H9 (cell line): Measurements from ENCODE around the gene ALOX12B. TPM values are rescaled to one million over a fixed set of nuclear protein-coding genes. Genes with fewer than 3 reads are reported as not detected.

ENCODE experiments used
- DNase-seq: peaks from one replicate; pipeline ENCODE4 v3.0.0-alpha.2; 2017
- H2AFZ ChIP-seq: one replicate; pipeline ENCODE4 v1.6.1; 2013; ENCODE audit warnings: mild to moderate bottlenecking, low read length, control low read depth, moderate library complexity
- H2AK5ac ChIP-seq: 2 replicates; pipeline ENCODE4 v1.6.1; 2013; ENCODE audit warnings: low read length, control low read depth, mixed read lengths; ENCODE audit not compliant: insufficient read length
- H2BK120ac ChIP-seq: one replicate; pipeline ENCODE4 v1.6.1; 2013; ENCODE audit warnings: low read depth, mild to moderate bottlenecking, low read length, control low read depth, inconsistent platforms; ENCODE audit not compliant: poor library complexity, severe bottlenecking
- H2BK12ac ChIP-seq: 2 replicates; pipeline ENCODE4 v1.6.1; 2013; ENCODE audit warnings: low read length, control low read depth, mixed read lengths, low read depth; ENCODE audit not compliant: insufficient read length
- H2BK15ac ChIP-seq: 2 replicates; pipeline ENCODE4 v1.6.1; 2013; ENCODE audit warnings: low read depth, low read length, control low read depth
- H2BK20ac ChIP-seq: one replicate; pipeline ENCODE4 v1.6.1; 2013; ENCODE audit warnings: low read depth, mild to moderate bottlenecking, low read length, control low read depth, inconsistent platforms; ENCODE audit not compliant: poor library complexity, severe bottlenecking
- H2BK5ac ChIP-seq: 2 replicates; pipeline ENCODE4 v1.6.1; 2013; ENCODE audit warnings: low read length, control low read depth, mixed read lengths; ENCODE audit not compliant: insufficient read length
- H3K14ac ChIP-seq: 2 replicates; pipeline ENCODE4 v1.6.1; 2013; ENCODE audit warnings: low read length, control low read depth; ENCODE audit not compliant: insufficient read depth
- H3K18ac ChIP-seq: 2 replicates; pipeline ENCODE4 v1.6.1; 2013; ENCODE audit warnings: low read depth, mild to moderate bottlenecking, mixed read lengths, low read length, control low read depth; ENCODE audit not compliant: insufficient read length
- H3K23ac ChIP-seq: 2 replicates; pipeline ENCODE4 v1.6.1; 2013; ENCODE audit warnings: low read length, control low read depth, mixed read lengths, low read depth; ENCODE audit not compliant: insufficient read length
- H3K23me2 ChIP-seq: 2 replicates; pipeline ENCODE4 v1.6.1; 2013; ENCODE audit warnings: low read depth, mild to moderate bottlenecking, mixed read lengths, low read length, control low read depth; ENCODE audit not compliant: insufficient read length, poor library complexity, severe bottlenecking
- H3K27ac ChIP-seq: 2 replicates; pipeline ENCODE4 v1.5.1; 2013; ENCODE audit warnings: low read length, control low read depth, mixed read lengths, low read depth; ENCODE audit not compliant: insufficient read length
- H3K27me3 ChIP-seq: 2 replicates; pipeline ENCODE4 v1.6.1; 2013; ENCODE audit warnings: low read length, control low read depth, inconsistent platforms; ENCODE audit not compliant: insufficient read depth
- H3K4ac ChIP-seq: 2 replicates; pipeline ENCODE4 v1.6.1; 2013; ENCODE audit warnings: low read depth, mild to moderate bottlenecking, control low read depth, inconsistent platforms, low read length, moderate library complexity
- H3K4me1 ChIP-seq: 2 replicates; pipeline ENCODE4 v1.6.1; 2013; ENCODE audit warnings: low read length, control low read depth, inconsistent platforms; ENCODE audit not compliant: insufficient read depth
- H3K4me2 ChIP-seq: 2 replicates; pipeline ENCODE4 v1.6.1; 2013; ENCODE audit warnings: low read length, control low read depth, mixed read lengths; ENCODE audit not compliant: insufficient read length, insufficient read depth
- H3K56ac ChIP-seq: 2 replicates; pipeline ENCODE4 v1.6.1; 2013; ENCODE audit warnings: low read depth, mild to moderate bottlenecking, mixed read lengths, low read length, control low read depth; ENCODE audit not compliant: insufficient read length
- H3K79me1 ChIP-seq: 2 replicates; pipeline ENCODE4 v1.6.1; 2013; ENCODE audit warnings: low read depth, mild to moderate bottlenecking, moderate library complexity, low read length, control low read depth, inconsistent platforms; ENCODE audit not compliant: insufficient read depth, poor library complexity, severe bottlenecking
- H3K79me2 ChIP-seq: 2 replicates; pipeline ENCODE4 v1.6.1; 2013; ENCODE audit warnings: low read length, control low read depth, inconsistent platforms; ENCODE audit not compliant: insufficient read depth
- H3K9ac ChIP-seq: 2 replicates; pipeline ENCODE4 v1.6.1; 2013; ENCODE audit warnings: low read length, control low read depth, mixed read lengths; ENCODE audit not compliant: insufficient read length; ENCODE audit errors: extremely low read depth
- H3K9me3 ChIP-seq: one replicate; pipeline ENCODE4 v1.6.1; 2013; ENCODE audit warnings: low read depth, low read length, inconsistent platforms; ENCODE audit not compliant: control insufficient read depth
- H3T11ph ChIP-seq: one replicate; pipeline ENCODE4 v1.6.1; 2013; ENCODE audit warnings: mild to moderate bottlenecking, low read length, control low read depth, inconsistent platforms
- H4K20me1 ChIP-seq: one replicate; pipeline ENCODE4 v1.6.1; 2013; ENCODE audit not compliant: control insufficient read depth, insufficient read length, insufficient read depth
- H4K5ac ChIP-seq: 2 replicates; pipeline ENCODE4 v1.6.1; 2013; ENCODE audit warnings: low read depth, mild to moderate bottlenecking, mixed read lengths, low read length, control low read depth; ENCODE audit not compliant: insufficient read length
- H4K8ac ChIP-seq: replicated peaks from 2 replicates; pipeline ENCODE4 v1.6.1; 2013; ENCODE audit warnings: low read length, control low read depth, mixed read lengths, low read depth; ENCODE audit not compliant: insufficient read length
- H4K91ac ChIP-seq: 2 replicates; pipeline ENCODE4 v1.6.1; 2013; ENCODE audit warnings: low read depth, mild to moderate bottlenecking, moderate library complexity, mixed read lengths, low read length, control low read depth; ENCODE audit not compliant: insufficient read length
- H3K27ac Mint-ChIP-seq, 3 experiments: 2 replicates in 2 of 3; 3 replicates in 1 of 3; pipeline ENCODE4 v1.8.0; 2020 to 2021; ENCODE audit warnings: mixed read lengths in 3 of 3, mild to moderate bottlenecking in 1 of 3, moderate library complexity in 1 of 3
- H3K27me3 Mint-ChIP-seq: 2 replicates; pipeline ENCODE4 v1.8.0; 2021; ENCODE audit warnings: low read depth, mild to moderate bottlenecking, moderate library complexity, mixed read lengths
- H3K36me3 Mint-ChIP-seq, 3 experiments: 2 replicates in 2 of 3; 3 replicates in 1 of 3; pipeline ENCODE4 v1.8.0; 2020 to 2021; ENCODE audit warnings: low read depth in 3 of 3, mixed read lengths in 3 of 3; ENCODE audit not compliant: insufficient read depth in 1 of 3
- H3K4me1 Mint-ChIP-seq, 2 experiments: 2 replicates each; pipeline ENCODE4 v1.8.0; 2020; ENCODE audit warnings: mixed read lengths in 2 of 2
- H3K4me3 Mint-ChIP-seq, 2 experiments: 2 replicates in 1 of 2; 3 replicates in 1 of 2; pipeline ENCODE4 v1.8.0; 2020 to 2021; ENCODE audit warnings: mild to moderate bottlenecking in 2 of 2, mixed read lengths in 2 of 2, moderate library complexity in 1 of 2
- H3K9me3 Mint-ChIP-seq, 2 experiments: 2 replicates in 1 of 2; 3 replicates in 1 of 2; pipeline ENCODE4 v1.8.0; 2020; ENCODE audit warnings: mild to moderate bottlenecking in 2 of 2, mixed read lengths in 2 of 2, moderate library complexity in 1 of 2
- CTCF ChIP-seq: fragments of 200-600 bp; sonication (generic); conservative IDR thresholded peaks from 3 replicates; pipeline ENCODE4 v1.8.0; 2021; ENCODE audit warnings: antibody characterized with exemption, mild to moderate bottlenecking
- WGBS: extraction: QIAGEN DNeasy Blood & Tissue Kit; methylation state at CpG from one replicate; pipeline ENCODE4 v1.1.7; 2013; ENCODE audit warnings: missing lambda C conversion rate, low lambda C conversion rate, mixed read lengths; ENCODE audit not compliant: insufficient read length; ENCODE audit errors: extremely low coverage; 5-methylcytosine and 5-hydroxymethylcytosine counted together
- total RNA-seq: library from RNA; stranded (reverse); gene quantifications from 2 replicates; pipeline ENCODE4 v1.2.1, GENCODE V29; 2021

The ALOX12B gene
- total RNA-seq, 1 experiment from 2014 or later: 1.2 TPM

- Histone ChIP-seq H4K5ac (no peak overlapping the region), H2BK15ac (no peak overlapping the region), H3K23me2 (no peaks in the 10 kb centered on the region), H2BK20ac (no peak overlapping the region), H3K27me3 (peaks cover 4% of the 10 kb centered on the region; the same call in 1 of the 2 replicates), H3K4me2 (no peak overlapping the region), H2AFZ (no peak overlapping the region), H2BK120ac (no peak overlapping the region), H3K56ac (no peak overlapping the region), H2BK12ac (no peak overlapping the region), H2AK5ac (peak overlapping the region; percentile 35), H3K9ac (no peak overlapping the region), H3K4ac (no peak overlapping the region), H3K79me1 (no peaks in the 10 kb centered on the region), H2BK5ac (no peak overlapping the region), H3K27ac (no peak overlapping the region), H4K8ac (no peak overlapping the region), H3K79me2 (no peaks in the 10 kb centered on the region), H3K14ac (no peak overlapping the region), H3T11ph (no peak overlapping the region), H3K9me3 (no peaks in the 10 kb centered on the region), H3K4me1 (no peaks in the 10 kb centered on the region), H3K18ac (no peak overlapping the region), H4K91ac (no peak overlapping the region), H3K23ac (no peak overlapping the region), H4K20me1 (no peaks in the 10 kb centered on the region)
- DNase-seq: no peak
- H3K4me3 Mint-ChIP-seq: no peak overlapping the region
- H3K36me3 Mint-ChIP-seq: no peaks in the 10 kb centered on the region
- peaks cover 0 to 3% of the 10 kb centered on the region in 2 experiments; a peak in 1 of 5 replicates for H3K9me3 Mint-ChIP-seq
- no CpG with 5 or more reads among the region's 3 CpGs for WGBS
- peaks cover 9 to 25% of the 10 kb centered on the region in 2 experiments for H3K4me1 Mint-ChIP-seq
- H3K27ac Mint-ChIP-seq: no peak overlapping the region
- TF ChIP-seq CTCF: no peak
- peaks cover 43% of the 10 kb centered on the region for H3K27me3 Mint-ChIP-seq
These were observed 44.4 kb upstream of the ALOX12B start for GRCh38 chr17:8131844-8132441.
